ENCODE measurements around the gene STEEP1. TPM values are rescaled to one million over a fixed set of nuclear protein-coding genes. Genes with fewer than 3 reads are reported as not detected.

The STEEP1 gene
- total and polyA plus RNA-seq, 2 donors (not counting 3 experiments of a cell fraction or from before 2014, with no cell fraction given), result 12.1 to 23.1 TPM

DNA sequence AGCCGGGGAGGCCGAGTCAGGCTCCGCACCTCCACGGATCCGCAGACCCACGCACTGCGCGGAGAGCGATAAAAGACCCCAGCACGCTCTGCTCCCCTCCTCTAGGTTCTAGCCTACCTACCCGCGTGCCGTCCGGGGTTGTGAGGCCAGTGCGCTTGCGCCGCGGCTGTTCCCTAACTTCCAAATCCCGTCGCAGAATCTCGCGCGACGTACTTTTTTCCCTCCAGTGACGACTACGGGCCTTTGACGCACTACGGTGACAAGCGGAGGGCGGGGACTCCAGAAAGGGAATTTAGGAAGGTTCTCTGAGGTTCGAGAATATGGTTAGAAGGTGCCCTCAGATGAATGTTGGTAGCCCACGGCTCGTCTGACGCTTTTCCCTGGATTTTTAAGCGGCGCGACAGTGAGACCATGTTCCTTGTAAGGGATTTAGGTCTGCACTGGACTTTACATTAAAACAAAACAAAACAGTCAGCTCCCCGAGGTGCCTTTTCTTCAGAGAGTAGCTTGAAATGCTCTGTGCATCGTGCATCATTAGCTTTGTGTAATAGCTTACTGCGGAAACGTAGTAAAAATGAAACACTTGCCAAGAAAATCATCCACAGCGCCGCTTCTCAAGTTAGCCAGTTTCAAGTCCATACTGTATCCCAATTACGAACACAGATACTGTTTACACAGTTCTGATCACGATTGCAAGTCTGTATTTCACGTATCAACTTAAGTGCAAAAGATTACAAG is 41.2 kb upstream of the STEEP1 start, which contains the start of gene NKRF:
Gene NKRF (minus strand): TSS at position 145 of the 738 bp plus-strand sequence.
- TF ChIP-seq POLR2A (IDR thresholded peaks at IDR 0.05; ENCODE audit: low read depth, low read length) (peak; percentile 78), JUN (IDR thresholded peaks at IDR 0.05; ENCODE audit: borderline replicate concordance, insufficient read depth, insufficient read length, low read depth) (no peak), GATA2 (IDR thresholded peaks at IDR 0.05; ENCODE audit: insufficient read depth, insufficient read length, low read depth, low read length) (no peak), POLR2AphosphoS5 (IDR thresholded peaks at IDR 0.05; ENCODE audit: insufficient read depth, low read depth, low read length) (peak; percentile 66), EZH2 (IDR thresholded peaks at IDR 0.05; ENCODE audit: borderline replicate concordance, low read depth, low read length, severe bottlenecking) (no peak), FOS (IDR thresholded peaks at IDR 0.05; ENCODE audit: borderline replicate concordance, insufficient read depth, low read length) (no peak), MYC (IDR thresholded peaks at IDR 0.05; ENCODE audit: low read depth, low read length) (no peak)
- TF ChIP-seq, protein P1, sequence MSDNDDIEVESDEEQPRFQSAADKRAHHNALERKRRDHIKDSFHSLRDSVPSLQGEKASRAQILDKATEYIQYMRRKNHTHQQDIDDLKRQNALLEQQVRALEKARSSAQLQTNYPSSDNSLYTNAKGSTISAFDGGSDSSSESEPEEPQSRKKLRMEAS (IDR thresholded peaks at IDR 0.05; ENCODE audit: insufficient read depth, insufficient read length), result no peak
- TF ChIP-seq, protein P2, sequence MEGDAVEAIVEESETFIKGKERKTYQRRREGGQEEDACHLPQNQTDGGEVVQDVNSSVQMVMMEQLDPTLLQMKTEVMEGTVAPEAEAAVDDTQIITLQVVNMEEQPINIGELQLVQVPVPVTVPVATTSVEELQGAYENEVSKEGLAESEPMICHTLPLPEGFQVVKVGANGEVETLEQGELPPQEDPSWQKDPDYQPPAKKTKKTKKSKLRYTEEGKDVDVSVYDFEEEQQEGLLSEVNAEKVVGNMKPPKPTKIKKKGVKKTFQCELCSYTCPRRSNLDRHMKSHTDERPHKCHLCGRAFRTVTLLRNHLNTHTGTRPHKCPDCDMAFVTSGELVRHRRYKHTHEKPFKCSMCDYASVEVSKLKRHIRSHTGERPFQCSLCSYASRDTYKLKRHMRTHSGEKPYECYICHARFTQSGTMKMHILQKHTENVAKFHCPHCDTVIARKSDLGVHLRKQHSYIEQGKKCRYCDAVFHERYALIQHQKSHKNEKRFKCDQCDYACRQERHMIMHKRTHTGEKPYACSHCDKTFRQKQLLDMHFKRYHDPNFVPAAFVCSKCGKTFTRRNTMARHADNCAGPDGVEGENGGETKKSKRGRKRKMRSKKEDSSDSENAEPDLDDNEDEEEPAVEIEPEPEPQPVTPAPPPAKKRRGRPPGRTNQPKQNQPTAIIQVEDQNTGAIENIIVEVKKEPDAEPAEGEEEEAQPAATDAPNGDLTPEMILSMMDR (IDR thresholded peaks at IDR 0.05; ENCODE audit: extremely low read depth in 1 of 2, insufficient read depth in 1 of 2, low read depth in 1 of 2, low read length in 2 of 2), result no peak
- Histone ChIP-seq H3K27ac (ENCODE audit: insufficient read depth, low read depth, low read length) (peak within 1 kb of the TSS; percentile 63), H3K9me1 (replicated peaks; ENCODE audit: control insufficient read depth, extremely low read depth, insufficient read depth, low read length) (no peaks in the 10 kb centered on the region), H4K20me1 (replicated peaks; ENCODE audit: control insufficient read depth, extremely low read depth, insufficient read depth, low read length) (no peaks in the 10 kb centered on the region), H3K4me1 (ENCODE audit: control insufficient read depth, extremely low read depth, insufficient read depth, low read length) (peaks cover 2% of the 10 kb centered on the region), H3K27me3 (ENCODE audit: control insufficient read depth in 2 of 2, insufficient read depth in 2 of 2, low read length in 2 of 2) (peaks cover 0 to 3% of the 10 kb centered on the region in 2 experiments), H3K9me3 (replicated peaks; ENCODE audit: control insufficient read depth, insufficient read depth, low read length) (no peaks in the 10 kb centered on the region), H3K36me3 (ENCODE audit: control insufficient read depth in 2 of 2, extremely low read depth in 1 of 2, insufficient read depth in 2 of 2, low read length in 2 of 2) (no peaks in the 10 kb centered on the region), H3K79me2 (ENCODE audit: control insufficient read depth, insufficient read depth, low read length) (peaks cover 42% of the 10 kb centered on the region), H2AFZ (ENCODE audit: low read depth, low read length) (peak within 1 kb of the TSS; percentile 45), H3K9ac (replicated peaks; ENCODE audit: extremely low read depth, insufficient read depth, low read length) (peak within 1 kb of the TSS; percentile 72), H3K4me2 (ENCODE audit: insufficient read depth, low read length) (peak within 1 kb of the TSS; percentile 90), H3K4me3 (replicated peaks in 1 of 3; ENCODE audit: insufficient read depth in 1 of 3, low read depth in 1 of 3, low read length in 3 of 3) (peak within 1 kb of the TSS; percentile 16 to 63 (median 54))
- DNase-seq (ENCODE audit: low read depth, low spot score), result peak; percentile 92
- CTCF ChIA-PET, result interaction anchor here (0.9 to 4.1 kb wide), 2 partner anchors 90 to 123 kb away, joined by 6 to 27 read pairs; no protein-coding TSS in a partner anchor
- intact Hi-C loops (cut with micrococcal nuclease), result loop anchor here (1.0 to 2.0 kb wide), 3 partner anchors 32 to 90 kb away; partner anchors contain the start of genes SEPTIN6 and UBE2A
- FAIRE-seq, result peak; percentile 88
- POLR2A ChIA-PET, result interaction anchor here (0.6 to 1.0 kb wide), 3 partner anchors 32 to 204 kb away, joined by 3 to 9 read pairs (median 4); partner anchors contain the start of genes SEPTIN6 and UBE2A
- dilution Hi-C loops (cut with MboI; ENCODE audit: extremely low pct_ligation_motif_present, low sequenced_read_pairs), result no loop called here
- BruUV-seq (replicated peaks), result no TSS peak

Measured in endothelial cell of umbilical vein (primary cell).